Measurements from ENCODE around the gene RARA.

The RARA gene

GRCh38 chr17:40319651-40320540 is 10.9 kb downstream of the RARA start:
- Mint-ChIP-seq H3K27me3 (ENCODE audit: low read depth) (no peaks in the 10 kb centered on the region), H3K4me3 (peak overlapping the region; percentile 93 to 99 (median 96)), H3K36me3 (ENCODE audit: low read depth) (no peaks in the 10 kb centered on the region), H3K9me3 (no peaks in the 10 kb centered on the region), H3K4me1 (peaks cover 72% of the 10 kb centered on the region), H3K27ac (peak overlapping the region; percentile 93 to 96 (median 94))
- TF ChIP-seq CTCF (IDR thresholded peaks at IDR 0.05; ENCODE audit: unreplicated experiment in 3 of 3) = no peak

GRCh38 chr17:40320756-40321523 is 12.0 kb downstream of the RARA start:
- Mint-ChIP-seq H3K4me3 (peak overlapping the region; percentile 93 to 99 (median 96)), H3K4me1 (peaks cover 80% of the 10 kb centered on the region), H3K9me3 (no peaks in the 10 kb centered on the region), H3K27ac (peak overlapping the region; percentile 93 to 96 (median 94)), H3K27me3 (ENCODE audit: low read depth) (no peaks in the 10 kb centered on the region), H3K36me3 (ENCODE audit: low read depth) (no peaks in the 10 kb centered on the region)
- no peak for TF ChIP-seq CTCF (IDR thresholded peaks at IDR 0.05; ENCODE audit: unreplicated experiment in 3 of 3)

GRCh38 chr17:40321524-40321929 is 12.5 kb downstream of the RARA start:
- Mint-ChIP-seq H3K4me1 (peaks cover 86% of the 10 kb centered on the region), H3K27me3 (ENCODE audit: low read depth) (no peaks in the 10 kb centered on the region), H3K27ac (peak overlapping the region; percentile 93 to 96 (median 94)), H3K9me3 (no peaks in the 10 kb centered on the region), H3K36me3 (ENCODE audit: low read depth) (no peaks in the 10 kb centered on the region), H3K4me3 (peak overlapping the region; percentile 93 to 99 (median 96))
- TF ChIP-seq CTCF (IDR thresholded peaks at IDR 0.05; ENCODE audit: unreplicated experiment in 3 of 3) = no peak

GRCh38 chr17:40321961-40322357 is 13.0 kb downstream of the RARA start:
- Mint-ChIP-seq H3K4me3 (peak overlapping the region; percentile 93 to 99 (median 96)), H3K4me1 (peaks cover 90% of the 10 kb centered on the region), H3K36me3 (ENCODE audit: low read depth) (no peaks in the 10 kb centered on the region), H3K27me3 (ENCODE audit: low read depth) (no peaks in the 10 kb centered on the region), H3K9me3 (no peaks in the 10 kb centered on the region), H3K27ac (peak overlapping the region; percentile 93 to 96 (median 94))
- no peak for TF ChIP-seq CTCF (IDR thresholded peaks at IDR 0.05; ENCODE audit: unreplicated experiment in 3 of 3)

- no peak for TF ChIP-seq CTCF (IDR thresholded peaks at IDR 0.05; ENCODE audit: unreplicated experiment in 3 of 3)
- no peaks in the 10 kb centered on the region for H3K9me3 Mint-ChIP-seq
- peak overlapping the region; percentile 93 to 99 (median 96) for H3K4me3 Mint-ChIP-seq
- H3K4me1 Mint-ChIP-seq = peaks cover 90% of the 10 kb centered on the region
- peak overlapping the region; percentile 93 to 96 (median 94) for H3K27ac Mint-ChIP-seq
- no peaks in the 10 kb centered on the region for H3K36me3 Mint-ChIP-seq (ENCODE audit: low read depth)
- H3K27me3 Mint-ChIP-seq (ENCODE audit: low read depth) = no peaks in the 10 kb centered on the region
Measured at GRCh38 chr17:40322358-40323315, 13.7 kb downstream of the RARA start.
